OCI-LY3 (cell line): ENCODE measurements around the gene SETBP1.

ENCODE experiments used
- H2AFZ ChIP-seq: fragments of 200-600, 300-600 bp; shearing (Covaris generic); 2 replicates; pipeline ENCODE4 v1.6.0; 2014; ENCODE audit warnings: antibody characterized with exemption, low read depth, low read length
- H3K27ac ChIP-seq: fragments of 200-600, 300-600 bp; sonication (generic); 2 replicates; pipeline ENCODE4 v1.5.1; 2014; ENCODE audit warnings: mild to moderate bottlenecking, low read length, moderate library complexity, mixed read lengths
- H3K27me3 ChIP-seq: fragments of 200-600, 300-600 bp; sonication (generic); 2 replicates; pipeline ENCODE4 v1.6.1; 2014; ENCODE audit warnings: low read depth, low read length, mixed read lengths
- H3K36me3 ChIP-seq: fragments of 200-600, 300-600 bp; sonication (generic); replicated peaks from 2 replicates; pipeline ENCODE3; 2014; ENCODE audit warnings: low read depth, low read length, mixed read lengths
- H3K4me1 ChIP-seq: fragments of 300-600, 200-600 bp; sonication (generic); 2 replicates; pipeline ENCODE4 v1.6.1; 2014; ENCODE audit warnings: low read length, mixed read lengths
- H3K4me2 ChIP-seq: fragments of 200-600, 300-600 bp; sonication (generic); 2 replicates; pipeline ENCODE4 v1.6.1; 2014; ENCODE audit warnings: low read length, mixed read lengths
- H3K4me3 ChIP-seq: fragments of 300-600, 200-600 bp; sonication (generic); 2 replicates; pipeline ENCODE4 v1.5.1; 2014; ENCODE audit warnings: antibody characterized with exemption, mild to moderate bottlenecking, low read length, moderate library complexity
- H3K79me2 ChIP-seq: fragments of 300-600, 200-600 bp; shearing (Covaris generic); 2 replicates; pipeline ENCODE4 v1.6.1; 2014; ENCODE audit warnings: mild to moderate bottlenecking, low read length, mixed read lengths
- H3K9ac ChIP-seq: fragments of 300-600, 200-600 bp; shearing (Covaris generic); 2 replicates; pipeline ENCODE4 v1.6.0; 2014; ENCODE audit warnings: mild to moderate bottlenecking, low read length, moderate library complexity
- H3K9me3 ChIP-seq: fragments of 200-600, 300-600 bp; shearing (Covaris generic); 2 replicates; pipeline ENCODE4 v1.6.1; 2014; ENCODE audit warnings: low read length, mixed read lengths; ENCODE audit not compliant: insufficient read depth
- H4K20me1 ChIP-seq: fragments of 200-600, 300-600 bp; sonication (generic); 2 replicates; pipeline ENCODE4 v1.6.1; 2016; ENCODE audit warnings: low read length, mixed read lengths; ENCODE audit not compliant: insufficient read depth
- CTCF ChIP-seq: fragments of 200-600, 300-600 bp; sonication (generic); IDR thresholded peaks from 2 replicates; pipeline ENCODE4 v1.5.1; 2014; ENCODE audit warnings: antibody characterized with exemption, low read length, low read depth
- EZH2phosphoT487 ChIP-seq: fragments of 200-600 bp; shearing (Covaris generic); IDR thresholded peaks from 2 replicates; pipeline ENCODE4 v1.6.1; 2018; ENCODE audit warnings: antibody characterized with exemption, mixed run types, low read depth

Gene SETBP1

GRCh38 chr18:45100321-45101105 is 419.8 kb downstream of the SETBP1 start:
- no peaks in the 10 kb centered on the region for H3K79me2 ChIP-seq
- no peaks in the 10 kb centered on the region for H4K20me1 ChIP-seq
- peaks cover 49% of the 10 kb centered on the region for H3K4me1 ChIP-seq
- no peaks in the 10 kb centered on the region for H3K27me3 ChIP-seq
- no peak overlapping the region for H3K9ac ChIP-seq
- no peak overlapping the region for H3K4me3 ChIP-seq
- H2AFZ ChIP-seq = 0 out of 2 replicates have a peak overlapping the region, but pooled peaks have one; percentile 31
- no peak overlapping the region for H3K4me2 ChIP-seq
- no peaks in the 10 kb centered on the region for H3K36me3 ChIP-seq
- H3K9me3 ChIP-seq = no peaks in the 10 kb centered on the region
- no peak overlapping the region for H3K27ac ChIP-seq
- TF ChIP-seq CTCF = no peak
- TF ChIP-seq EZH2phosphoT487 = no peak

GRCh38 chr18:45102126-45102525 is 421.4 kb downstream of the SETBP1 start:
- peak overlapping the region; percentile 31 for H2AFZ ChIP-seq

GRCh38 chr18:45102863-45103262 is 422.2 kb downstream of the SETBP1 start:
- Histone ChIP-seq H3K9ac (peak overlapping the region; percentile 79), H3K4me2 (peak overlapping the region; percentile 80), H3K27me3 (no peaks in the 10 kb centered on the region)

More at GRCh38 chr18:45102126-45102525, 421.4 kb downstream of the SETBP1 start:
- H3K9me3 ChIP-seq = 0 out of 2 replicates have a peak, but pooled peaks cover 3% of the 10 kb centered on the region
- peaks cover 6% of the 10 kb centered on the region for H3K36me3 ChIP-seq
- H4K20me1 ChIP-seq = no peaks in the 10 kb centered on the region
- TF ChIP-seq CTCF (no peak), EZH2phosphoT487 (no peak)
- H3K27me3 ChIP-seq = no peaks in the 10 kb centered on the region
- peak overlapping the region; percentile 79 for H3K9ac ChIP-seq
- H3K4me1 ChIP-seq = peaks cover 66% of the 10 kb centered on the region
- H3K4me2 ChIP-seq = peak overlapping the region; percentile 80
- peak overlapping the region; percentile 87 for H3K27ac ChIP-seq
- no peaks in the 10 kb centered on the region for H3K79me2 ChIP-seq
- H3K4me3 ChIP-seq = peak overlapping the region; percentile 56

More at GRCh38 chr18:45102863-45103262, 422.2 kb downstream of the SETBP1 start:
- TF ChIP-seq EZH2phosphoT487 (no peak), CTCF (no peak)
- H3K27ac ChIP-seq = peak overlapping the region; percentile 87
- peaks cover 73% of the 10 kb centered on the region for H3K4me1 ChIP-seq
- H2AFZ ChIP-seq = peak overlapping the region; percentile 15; the same call in 1 of the 2 replicates
- peak overlapping the region; percentile 56 for H3K4me3 ChIP-seq
- H4K20me1 ChIP-seq = no peaks in the 10 kb centered on the region
- peaks cover 10% of the 10 kb centered on the region; the same call in 1 of the 2 replicates for H3K9me3 ChIP-seq
- H3K79me2 ChIP-seq = no peaks in the 10 kb centered on the region
- peaks cover 13% of the 10 kb centered on the region for H3K36me3 ChIP-seq
